NOMO-1 treated with DMSO at 0.1 percent for 48 hours (cell line): ENCODE measurements around the gene MPST.

Experiments
- DNase-seq: peaks from one replicate; lab custom pipeline; 2025; ENCODE audit not compliant: unreplicated experiment; lab: John Stamatoyannopoulos, UW

Gene MPST

GRCh38 chr22:37075822-37076433, 56.4 kb downstream of the MPST start:
- no peak for DNase-seq

- peak; percentile 19 for DNase-seq
Measured at GRCh38 chr22:37077802-37078448, 58.4 kb downstream of the MPST start.

GRCh38 chr22:37079158-37079557, 59.6 kb downstream of the MPST start:
- DNase-seq, result no peak
